Keratinocyte (primary cell): ENCODE results near the gene TMEM190. TPM values are rescaled to one million over a fixed set of nuclear protein-coding genes. Genes with fewer than 3 reads are reported as not detected.
A peak's percentile ranks its signal among the peaks of the same experiment; 100 is the strongest.

Experiments
- DNase-seq: peaks from one replicate; pipeline ENCODE4 v3.0.0-alpha.2; 2011; ENCODE audit warnings: low read depth, missing footprints, low spot score
- FAIRE-seq: peaks from 2 replicates; lab custom pipeline; 2011; peaks lifted over from hg19 to GRCh38; lab: Jason Lieb, UNC
- H2AFZ ChIP-seq: 2 replicates; pipeline ENCODE4 v1.6.0; 2012; ENCODE audit warnings: low read length, control low read depth, inconsistent platforms; ENCODE audit not compliant: control insufficient read depth
- H3K27ac ChIP-seq: 2 replicates; pipeline ENCODE4 v1.5.1; 2011; ENCODE audit warnings: low read length; ENCODE audit not compliant: control insufficient read depth, insufficient read depth
- H3K27me3 ChIP-seq: 3 replicates; pipeline ENCODE4 v1.6.0; 2011; ENCODE audit warnings: low read length; ENCODE audit not compliant: control insufficient read depth, insufficient read depth; ENCODE audit errors: extremely low read depth
- H3K36me3 ChIP-seq, 2 experiments: 2 replicates in 1 of 2; 3 replicates in 1 of 2; pipeline ENCODE4 v1.5.1; 2011; ENCODE audit warnings: low read length in 2 of 2, mild to moderate bottlenecking in 1 of 2; ENCODE audit not compliant: control insufficient read depth in 2 of 2, insufficient read depth in 2 of 2; ENCODE audit errors: extremely low read depth in 1 of 2
- H3K4me1 ChIP-seq: 3 replicates; pipeline ENCODE4 v1.5.1; 2011; ENCODE audit warnings: low read length; ENCODE audit not compliant: control insufficient read depth, insufficient read depth; ENCODE audit errors: extremely low read depth
- H3K4me2 ChIP-seq: 3 replicates; pipeline ENCODE4 v1.6.0; 2011; ENCODE audit warnings: low read depth, low read length; ENCODE audit not compliant: control insufficient read depth, insufficient read depth; ENCODE audit errors: extremely low read depth
- H3K4me3 ChIP-seq, 3 experiments: fragments of 200-600 bp in 1 of 3; sonication (generic) in 1 of 3; 2 replicates in 2 of 3; 3 replicates in 1 of 3; pipeline ENCODE4 v1.5.1; 2011 to 2016; ENCODE audit warnings: low read length in 3 of 3, mild to moderate bottlenecking in 3 of 3, control low read depth in 2 of 3, inconsistent platforms in 1 of 3, low read depth in 1 of 3, mixed read lengths in 1 of 3, mixed run types in 1 of 3, moderate library complexity in 1 of 3; ENCODE audit not compliant: control insufficient read depth in 2 of 3, insufficient read depth in 2 of 3; ENCODE audit errors: extremely low read depth in 1 of 3
- H3K79me2 ChIP-seq: 2 replicates; pipeline ENCODE4 v1.6.0; 2012; ENCODE audit warnings: low read length; ENCODE audit not compliant: control insufficient read depth, insufficient read depth
- H3K9ac ChIP-seq: 3 replicates; pipeline ENCODE4 v1.6.0; 2011; ENCODE audit warnings: low read length; ENCODE audit not compliant: control insufficient read depth, insufficient read depth; ENCODE audit errors: extremely low read depth
- H3K9me1 ChIP-seq: 3 replicates; pipeline ENCODE4 v1.6.0; 2011; ENCODE audit warnings: low read length; ENCODE audit not compliant: control insufficient read depth, insufficient read depth; ENCODE audit errors: extremely low read depth
- H3K9me3 ChIP-seq: 2 replicates; pipeline ENCODE4 v1.5.1; 2012; ENCODE audit warnings: low read depth, low read length; ENCODE audit not compliant: control insufficient read depth
- H4K20me1 ChIP-seq: 3 replicates; pipeline ENCODE4 v1.6.0; 2011; ENCODE audit warnings: low read length; ENCODE audit not compliant: control insufficient read depth, insufficient read depth; ENCODE audit errors: extremely low read depth
- EZH2 ChIP-seq: IDR thresholded peaks from one replicate; pipeline ENCODE4 v1.6.1; 2012; ENCODE audit warnings: inconsistent platforms, mild to moderate bottlenecking, low read length, moderate library complexity
- dilution Hi-C: fragments of 300-500 bp; cut with MboI; formaldehyde crosslinking; loops from one replicate; pipeline ENCODE4 v1.7.0; 2020; ENCODE audit warnings: low sequenced_read_pairs; ENCODE audit not compliant: extremely low pct_ligation_motif_present
- polyA plus RNA-seq, 5 experiments: library from polyadenylated mRNA; depleted of rRNA in 3 of 5; stranded (reverse) in 3 of 5; stranded (forward) in 1 of 5; unstranded in 1 of 5; fragments of >200 nt; gene quantifications; 1 replicate in 1 of 5; 2 replicates in 3 of 5; 3 replicates in 1 of 5; pipeline versions ENCODE4 v1.2.1 to v1.2.3, GENCODE V29; 2011 to 2012; ENCODE audit warnings: missing spikeins in 2 of 5, low read depth in 1 of 5, low replicate concordance in 1 of 5
- TF ChIP-seq, protein P1 (sequence below), 3 experiments: IDR thresholded peaks in 1 of 3; conservative IDR thresholded peaks in 1 of 3; optimal IDR thresholded peaks in 1 of 3; 2 replicates in 2 of 3; 3 replicates in 1 of 3; pipeline versions ENCODE3 to v1.5.1; 2011; ENCODE audit warnings: low read length in 3 of 3, mild to moderate bottlenecking in 3 of 3, moderate library complexity in 2 of 3, control low read depth in 1 of 3, inconsistent platforms in 1 of 3; ENCODE audit not compliant: insufficient read depth in 2 of 3; ENCODE audit errors: extremely low read depth in 1 of 3

The TMEM190 gene
- polyA plus RNA-seq, 1 donor (not counting 4 experiments of a cell fraction or from before 2014, with no cell fraction given): not detected

DNA sequence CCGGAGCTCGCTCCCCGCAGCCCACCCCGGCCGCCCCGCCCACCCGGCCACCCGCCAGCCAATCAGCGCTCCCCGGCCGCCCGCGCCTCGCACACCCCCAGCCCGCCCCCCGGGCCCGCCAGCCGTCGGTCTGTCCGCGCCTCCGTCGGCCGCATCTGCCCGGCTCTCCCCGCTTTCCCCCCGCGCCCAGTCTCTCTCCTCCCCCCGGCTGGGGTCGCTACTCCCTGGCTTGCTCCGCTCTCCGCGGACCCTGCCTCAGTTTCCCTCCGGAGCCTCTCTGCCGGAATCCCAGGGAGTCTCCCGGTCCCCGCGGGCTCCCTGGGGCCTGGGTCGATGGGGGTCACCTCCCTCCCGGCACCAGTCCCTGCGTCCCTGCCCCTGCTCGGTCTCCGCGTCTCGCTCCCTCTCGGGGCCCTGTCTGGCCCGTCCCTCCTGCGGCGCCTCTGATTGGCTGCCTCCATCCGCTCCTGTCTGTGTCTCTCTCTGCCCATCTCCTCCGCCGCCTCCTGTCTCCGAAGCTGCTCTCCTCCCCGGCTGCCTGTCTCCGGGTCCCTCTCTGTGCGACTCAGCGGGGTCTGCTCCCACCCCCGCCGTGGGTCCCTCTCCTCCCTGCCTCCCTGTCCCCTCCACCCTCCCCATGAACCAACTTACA is 6.8 kb upstream of the TMEM190 start:
- Histone ChIP-seq H3K4me2 (peak overlapping the region; percentile 77), H3K4me3 (peak overlapping the region; percentile 63 to 78 (median 76)), H3K9me1 (no peaks in the 10 kb centered on the region), H3K36me3 (no peaks in the 10 kb centered on the region), H3K4me1 (peaks cover 15% of the 10 kb centered on the region), H4K20me1 (no peaks in the 10 kb centered on the region), H3K27ac (peak overlapping the region; percentile 36), H3K27me3 (peaks cover 15% of the 10 kb centered on the region), H3K79me2 (no peaks in the 10 kb centered on the region), H2AFZ (peak overlapping the region; percentile 63), H3K9ac (peak overlapping the region; percentile 69), H3K9me3 (no peaks in the 10 kb centered on the region)
- no peak for FAIRE-seq
- TF ChIP-seq EZH2: no peak
- TF ChIP-seq, protein P1, sequence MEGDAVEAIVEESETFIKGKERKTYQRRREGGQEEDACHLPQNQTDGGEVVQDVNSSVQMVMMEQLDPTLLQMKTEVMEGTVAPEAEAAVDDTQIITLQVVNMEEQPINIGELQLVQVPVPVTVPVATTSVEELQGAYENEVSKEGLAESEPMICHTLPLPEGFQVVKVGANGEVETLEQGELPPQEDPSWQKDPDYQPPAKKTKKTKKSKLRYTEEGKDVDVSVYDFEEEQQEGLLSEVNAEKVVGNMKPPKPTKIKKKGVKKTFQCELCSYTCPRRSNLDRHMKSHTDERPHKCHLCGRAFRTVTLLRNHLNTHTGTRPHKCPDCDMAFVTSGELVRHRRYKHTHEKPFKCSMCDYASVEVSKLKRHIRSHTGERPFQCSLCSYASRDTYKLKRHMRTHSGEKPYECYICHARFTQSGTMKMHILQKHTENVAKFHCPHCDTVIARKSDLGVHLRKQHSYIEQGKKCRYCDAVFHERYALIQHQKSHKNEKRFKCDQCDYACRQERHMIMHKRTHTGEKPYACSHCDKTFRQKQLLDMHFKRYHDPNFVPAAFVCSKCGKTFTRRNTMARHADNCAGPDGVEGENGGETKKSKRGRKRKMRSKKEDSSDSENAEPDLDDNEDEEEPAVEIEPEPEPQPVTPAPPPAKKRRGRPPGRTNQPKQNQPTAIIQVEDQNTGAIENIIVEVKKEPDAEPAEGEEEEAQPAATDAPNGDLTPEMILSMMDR (optimal IDR thresholded peaks at IDR 0.05 in 1 of 3, IDR thresholded peaks at IDR 0.05 in 1 of 3, conservative IDR thresholded peaks at IDR 0.05 in 1 of 3; ENCODE audit: extremely low read depth in 1 of 3, insufficient read depth in 2 of 3, low read length in 3 of 3): no peak
- no peak for DNase-seq
- dilution Hi-C loops: no loop called here

DNA sequence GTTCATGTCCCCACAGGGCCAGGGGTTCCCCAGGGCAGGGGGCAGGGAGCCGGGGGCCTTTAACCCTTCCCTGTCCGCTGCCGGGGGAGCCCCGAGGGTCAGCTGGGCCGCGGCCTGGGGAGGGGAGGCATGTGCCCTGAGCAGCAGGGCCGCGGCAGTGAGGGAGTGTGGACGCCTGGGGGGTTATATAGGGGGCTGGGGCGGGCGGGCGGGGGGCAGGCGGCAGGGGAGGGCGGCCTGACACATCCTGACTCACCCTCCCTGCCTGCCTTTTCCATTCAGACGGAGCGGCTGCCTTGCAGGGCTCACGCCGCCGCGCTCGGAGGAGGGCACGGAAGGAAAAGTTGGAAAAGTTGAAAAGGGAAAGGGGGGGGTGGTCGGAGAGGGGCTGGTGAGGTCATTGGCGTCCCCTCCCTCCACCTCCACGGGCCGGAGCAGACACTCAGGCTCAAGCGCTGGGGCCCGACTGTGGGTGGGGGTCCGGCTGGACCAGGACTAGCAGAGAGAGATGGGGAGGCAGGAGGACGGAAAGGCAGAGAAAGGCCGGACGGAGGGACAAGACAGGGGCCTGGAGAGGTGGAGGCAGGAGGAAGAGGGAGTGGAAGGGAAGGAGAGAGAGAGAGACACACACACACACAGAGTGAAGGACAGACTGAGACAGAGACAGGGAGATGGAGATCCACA is 6.2 kb upstream of the TMEM190 start, which contains the start of gene IL11:
TSS of gene IL11 (minus strand) at position 159 of the 684 bp plus-strand sequence. CDS start at position 6, 153 bp downstream.
- Histone ChIP-seq H3K9ac (peak within 1 kb of the TSS; percentile 69), H3K9me3 (no peaks in the 10 kb centered on the region), H3K36me3 (no peaks in the 10 kb centered on the region), H3K9me1 (no peaks in the 10 kb centered on the region), H4K20me1 (no peaks in the 10 kb centered on the region), H3K27me3 (peaks cover 15% of the 10 kb centered on the region), H3K4me3 (peak within 1 kb of the TSS; percentile 63 to 78 (median 76)), H3K27ac (peak within 1 kb of the TSS; percentile 36), H3K4me2 (peak within 1 kb of the TSS; percentile 77), H3K79me2 (no peaks in the 10 kb centered on the region), H3K4me1 (peaks cover 15% of the 10 kb centered on the region), H2AFZ (peak within 1 kb of the TSS; percentile 63)
- TF ChIP-seq, protein P1 (optimal IDR thresholded peaks at IDR 0.05 in 1 of 3, IDR thresholded peaks at IDR 0.05 in 1 of 3, conservative IDR thresholded peaks at IDR 0.05 in 1 of 3; ENCODE audit: extremely low read depth in 1 of 3, insufficient read depth in 2 of 3, low read length in 3 of 3): no peak
- no peak for TF ChIP-seq EZH2
- dilution Hi-C loops: no loop called here
- FAIRE-seq: no peak
- no peak for DNase-seq
